CD14-positive monocyte (primary cell): ENCODE data around the gene SLF2. TPM values are rescaled to one million over a fixed set of nuclear protein-coding genes. Genes with fewer than 3 reads are reported as not detected.
A peak's percentile ranks its signal among the peaks of the same experiment; 100 is the strongest.

Source experiments
- DNase-seq, 3 donors: peaks; one replicate each; pipeline ENCODE4 v3.0.0-alpha.2; 2011 to 2022
- H2AFZ ChIP-seq: 2 replicates; pipeline ENCODE4 v1.6.0; 2012; ENCODE audit warnings: mild to moderate bottlenecking, low read depth, low read length, inconsistent platforms; ENCODE audit not compliant: insufficient read depth, poor library complexity, severe bottlenecking
- H3K27ac ChIP-seq, 2 donors: 1 replicate in 1 of 2; 2 replicates in 1 of 2; pipeline ENCODE4 v1.5.1; 2012 to 2013; ENCODE audit warnings: low read length in 2 of 2, control low read depth in 1 of 2, inconsistent platforms in 1 of 2, low read depth in 1 of 2, mild to moderate bottlenecking in 1 of 2
- H3K27me3 ChIP-seq, 2 donors: one replicate each; pipeline versions ENCODE4 v1.6.0 to v1.6.1; 2011 to 2013; ENCODE audit warnings: low read length in 2 of 2; ENCODE audit not compliant: control insufficient read depth in 2 of 2, insufficient read depth in 2 of 2
- H3K36me3 ChIP-seq, 2 donors: replicated peaks in 1 of 2; 1 replicate in 1 of 2; 2 replicates in 1 of 2; pipeline versions ENCODE4 v1.5.1 to v1.6.1; 2012 to 2013; ENCODE audit warnings: low read length in 2 of 2, control low read depth in 1 of 2, inconsistent platforms in 1 of 2, mild to moderate bottlenecking in 1 of 2; ENCODE audit not compliant: insufficient read depth in 2 of 2, control insufficient read depth in 1 of 2
- H3K4me1 ChIP-seq, 2 donors: 1 replicate in 1 of 2; 2 replicates in 1 of 2; pipeline versions ENCODE4 v1.5.1 to v1.6.1; 2012 to 2013; ENCODE audit warnings: low read length in 2 of 2, control low read depth in 1 of 2, inconsistent platforms in 1 of 2, mild to moderate bottlenecking in 1 of 2, moderate library complexity in 1 of 2; ENCODE audit not compliant: insufficient read depth in 2 of 2, control insufficient read depth in 1 of 2
- H3K4me2 ChIP-seq: replicated peaks from 2 replicates; pipeline ENCODE3; 2012; ENCODE audit warnings: low read length, moderate library complexity, mild to moderate bottlenecking; ENCODE audit not compliant: poor library complexity, severe bottlenecking; ENCODE audit errors: extremely low read depth
- H3K4me3 ChIP-seq, 3 experiments: fragments of 200-600 bp in 1 of 3; sonication (generic) in 1 of 3; replicated peaks in 1 of 3; 1 replicate in 2 of 3; 2 replicates in 1 of 3; pipeline ENCODE4 v1.5.1; 2011 to 2013; ENCODE audit warnings: low read length in 3 of 3, mild to moderate bottlenecking in 3 of 3, control low read depth in 2 of 3, low read depth in 2 of 3, inconsistent platforms in 1 of 3, moderate library complexity in 1 of 3
- H3K79me2 ChIP-seq: 2 replicates; pipeline ENCODE4 v1.6.0; 2012; ENCODE audit warnings: mild to moderate bottlenecking, control low read depth, inconsistent platforms, low read length, moderate library complexity; ENCODE audit not compliant: insufficient read depth
- H3K9ac ChIP-seq: 2 replicates; pipeline ENCODE4 v1.6.0; 2017; ENCODE audit warnings: low read length, mild to moderate bottlenecking; ENCODE audit not compliant: insufficient read depth, poor library complexity, severe bottlenecking
- H3K9me3 ChIP-seq, 2 donors: replicated peaks in 1 of 2; 1 replicate in 1 of 2; 2 replicates in 1 of 2; pipeline versions ENCODE4 v1.5.1 to v1.6.1; 2012 to 2013; ENCODE audit warnings: low read length in 2 of 2, control low read depth in 1 of 2; ENCODE audit not compliant: control insufficient read depth in 1 of 2, insufficient read depth in 1 of 2
- H4K20me1 ChIP-seq: 2 replicates; pipeline ENCODE4 v1.6.0; 2012; ENCODE audit warnings: mild to moderate bottlenecking, low read length, control low read depth, moderate library complexity; ENCODE audit not compliant: insufficient read depth
- H3K27ac Mint-ChIP-seq, 7 donors: one replicate each; pipeline ENCODE4 v1.8.0; 2020; ENCODE audit warnings: mild to moderate bottlenecking in 7 of 7, mixed read lengths in 7 of 7, moderate library complexity in 6 of 7, inconsistent platforms in 2 of 7
- H3K27me3 Mint-ChIP-seq, 3 donors: one replicate each; pipeline ENCODE4 v1.8.0; 2021 to 2022; ENCODE audit warnings: low read depth in 3 of 3, mild to moderate bottlenecking in 3 of 3, mixed read lengths in 3 of 3, moderate library complexity in 3 of 3, inconsistent platforms in 1 of 3
- H3K36me3 Mint-ChIP-seq, 2 donors: one replicate each; pipeline ENCODE4 v1.8.0; 2020; ENCODE audit warnings: mixed read lengths in 2 of 2, inconsistent platforms in 1 of 2, mild to moderate bottlenecking in 1 of 2
- H3K4me1 Mint-ChIP-seq: one replicate; pipeline ENCODE4 v1.8.0; 2020; ENCODE audit warnings: mild to moderate bottlenecking, mixed read lengths
- H3K4me3 Mint-ChIP-seq, 2 donors: one replicate each; pipeline ENCODE4 v1.8.0; 2020; ENCODE audit warnings: mild to moderate bottlenecking in 2 of 2, mixed read lengths in 2 of 2, moderate library complexity in 1 of 2
- H3K9me3 Mint-ChIP-seq, 7 donors: one replicate each; pipeline ENCODE4 v1.8.0; 2020 to 2022; ENCODE audit warnings: mixed read lengths in 7 of 7, mild to moderate bottlenecking in 6 of 7, moderate library complexity in 6 of 7, inconsistent platforms in 2 of 7
- WGBS: methylation state at CpG from one replicate; pipeline ENCODE4 v1.1.5; 2013; ENCODE audit warnings: missing lambda C conversion rate; ENCODE audit not compliant: insufficient coverage; 5-methylcytosine and 5-hydroxymethylcytosine counted together
- intact Hi-C, 2 donors: fragments of 100-400 bp; cut with micrococcal nuclease; formaldehyde crosslinking; loops; one replicate each; pipeline versions ENCODE4 v1.15.0 to v1.15.1; 2023
- polyA plus RNA-seq, 3 donors: library from polyadenylated mRNA; depleted of rRNA in 1 of 3; unstranded in 2 of 3; stranded (reverse) in 1 of 3; fragments of 300-500 nt in 2 of 3; fragments of >200 nt in 1 of 3; fragmentation: Illumina TruSeq in 2 of 3; gene quantifications; 1 replicate in 2 of 3; 2 replicates in 1 of 3; pipeline ENCODE4 v1.2.3, GENCODE V29; 2012 to 2021
- TF ChIP-seq, protein P1 (sequence below): fragments of 200-600 bp; IDR thresholded peaks from one replicate; pipeline ENCODE4 v1.8.0; 2022; ENCODE audit warnings: antibody characterized with exemption, mild to moderate bottlenecking

The SLF2 gene
- polyA plus RNA-seq, 3 donors = 5.8 to 11.3 (median 6.4) TPM

GRCh38 chr10:100867261-100867963, 45.4 kb upstream of the SLF2 start:
- H3K4me3 Mint-ChIP-seq = peak overlapping the region in 1 of 2 donors; percentile 47
- Histone ChIP-seq H4K20me1 (no peaks in the 10 kb centered on the region), H3K4me3 (no peak overlapping the region), H3K27me3 (peaks cover 3 to 24% of the 10 kb centered on the region in 2 donors), H3K4me1 (no peaks in the 10 kb centered on the region), H2AFZ (no peak overlapping the region), H3K9me3 (no peaks in the 10 kb centered on the region), H3K79me2 (no peaks in the 10 kb centered on the region), H3K9ac (no peak overlapping the region), H3K27ac (no peak overlapping the region), H3K36me3 (no peaks in the 10 kb centered on the region), H3K4me2 (no peak overlapping the region)
- no peaks in the 10 kb centered on the region for H3K36me3 Mint-ChIP-seq
- peaks cover 0 to 1% (median 0%) of the 10 kb centered on the region in 7 donors for H3K9me3 Mint-ChIP-seq
- 80% methylated on average over 3 of the region's 8 CpGs for WGBS
- H3K27ac Mint-ChIP-seq = no peak overlapping the region
- peaks cover 38 to 39% (median 38%) of the 10 kb centered on the region in 3 donors for H3K27me3 Mint-ChIP-seq
- DNase-seq = no peak
- intact Hi-C loops = no loop called here
- TF ChIP-seq, protein P1, sequence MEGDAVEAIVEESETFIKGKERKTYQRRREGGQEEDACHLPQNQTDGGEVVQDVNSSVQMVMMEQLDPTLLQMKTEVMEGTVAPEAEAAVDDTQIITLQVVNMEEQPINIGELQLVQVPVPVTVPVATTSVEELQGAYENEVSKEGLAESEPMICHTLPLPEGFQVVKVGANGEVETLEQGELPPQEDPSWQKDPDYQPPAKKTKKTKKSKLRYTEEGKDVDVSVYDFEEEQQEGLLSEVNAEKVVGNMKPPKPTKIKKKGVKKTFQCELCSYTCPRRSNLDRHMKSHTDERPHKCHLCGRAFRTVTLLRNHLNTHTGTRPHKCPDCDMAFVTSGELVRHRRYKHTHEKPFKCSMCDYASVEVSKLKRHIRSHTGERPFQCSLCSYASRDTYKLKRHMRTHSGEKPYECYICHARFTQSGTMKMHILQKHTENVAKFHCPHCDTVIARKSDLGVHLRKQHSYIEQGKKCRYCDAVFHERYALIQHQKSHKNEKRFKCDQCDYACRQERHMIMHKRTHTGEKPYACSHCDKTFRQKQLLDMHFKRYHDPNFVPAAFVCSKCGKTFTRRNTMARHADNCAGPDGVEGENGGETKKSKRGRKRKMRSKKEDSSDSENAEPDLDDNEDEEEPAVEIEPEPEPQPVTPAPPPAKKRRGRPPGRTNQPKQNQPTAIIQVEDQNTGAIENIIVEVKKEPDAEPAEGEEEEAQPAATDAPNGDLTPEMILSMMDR = no peak
- H3K4me1 Mint-ChIP-seq = no peaks in the 10 kb centered on the region

GRCh38 chr10:100868382-100868781, 44.4 kb upstream of the SLF2 start:
- DNase-seq = no peak
- no peak overlapping the region for H3K4me3 ChIP-seq
- no peaks in the 10 kb centered on the region for H3K4me1 ChIP-seq
- H3K36me3 Mint-ChIP-seq = no peaks in the 10 kb centered on the region
- no peaks in the 10 kb centered on the region for H3K36me3 ChIP-seq
- H3K27ac ChIP-seq = no peak overlapping the region
- no peak overlapping the region for H3K4me2 ChIP-seq
- no peak overlapping the region for H3K4me3 Mint-ChIP-seq
- H3K79me2 ChIP-seq = no peaks in the 10 kb centered on the region
- H3K4me1 Mint-ChIP-seq = no peaks in the 10 kb centered on the region
- H2AFZ ChIP-seq = no peak overlapping the region
- H4K20me1 ChIP-seq = no peaks in the 10 kb centered on the region
- H3K27ac Mint-ChIP-seq = no peak overlapping the region
- no peak overlapping the region for H3K9ac ChIP-seq
- H3K9me3 Mint-ChIP-seq = peaks cover 0 to 1% (median 0%) of the 10 kb centered on the region in 7 donors
- peaks cover 3 to 24% of the 10 kb centered on the region in 2 donors for H3K27me3 ChIP-seq
- H3K9me3 ChIP-seq = no peaks in the 10 kb centered on the region
- 83% methylated on average over 1 of the region's 3 CpGs for WGBS
- intact Hi-C loops = no loop called here
- peaks cover 35 to 36% (median 35%) of the 10 kb centered on the region in 3 donors for H3K27me3 Mint-ChIP-seq
- TF ChIP-seq, protein P1 = no peak
